HG02981 (cell line): ENCODE results near the gene ROCK2.

Source experiments
- ATAC-seq: cut with Tn5 transposase; IDR thresholded peaks from one replicate; pipeline ENCODE4 v1.9.1; 2021; ENCODE audit warnings: mild to moderate bottlenecking, moderate library complexity; ENCODE audit not compliant: unreplicated experiment

The ROCK2 gene

GRCh38 chr2:11131166-11131920 lies 213.1 kb downstream of the ROCK2 start:
- no peak for ATAC-seq
